NB4 (cell line): ENCODE measurements around the gene CCDC85A.

Experiments used
- DNase-seq: peaks from one replicate; pipeline ENCODE4 v3.0.0; 2010; ENCODE audit warnings: low read depth
- H3K4me3 ChIP-seq: one replicate; pipeline ENCODE4 v1.5.1; 2011; ENCODE audit warnings: mild to moderate bottlenecking, low read depth, low read length, moderate library complexity
- CTCF ChIP-seq: IDR thresholded peaks from one replicate; pipeline ENCODE4 v1.5.1; 2012; ENCODE audit warnings: low read depth, low read length
- MYC ChIP-seq: IDR thresholded peaks from 2 replicates; pipeline ENCODE4 v1.6.1; 2011; ENCODE audit warnings: low read depth, low read length
- POLR2A ChIP-seq: IDR thresholded peaks from 2 replicates; pipeline ENCODE4 v1.6.1; 2011; ENCODE audit warnings: mild to moderate bottlenecking; ENCODE audit not compliant: insufficient read length; ENCODE audit errors: extremely low read depth
- TF ChIP-seq, protein P1 (sequence below): IDR thresholded peaks from 2 replicates; pipeline ENCODE4 v1.6.1; 2011; ENCODE audit warnings: low read depth, low read length

The CCDC85A gene

DNA sequence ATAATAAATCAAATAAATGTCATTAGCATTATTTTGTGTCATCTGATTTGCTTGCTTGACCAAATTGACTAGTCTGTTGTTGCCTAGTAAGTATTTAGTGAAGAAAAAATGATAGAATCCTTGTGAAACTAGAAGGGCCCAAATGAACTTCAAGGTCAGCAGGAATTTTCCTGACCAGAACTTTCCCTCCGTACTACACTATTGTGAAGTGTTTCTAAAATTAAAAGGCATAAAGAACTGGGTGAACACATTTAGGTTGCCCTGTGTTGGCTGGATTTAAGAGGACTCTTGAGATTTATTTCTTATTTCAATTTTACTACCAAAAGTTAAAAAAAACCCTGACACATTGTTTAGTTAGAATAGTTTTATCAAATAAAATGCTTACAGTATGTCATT lies 142.6 kb downstream of the CCDC85A start:
- TF ChIP-seq MYC (no peak), POLR2A (no peak), CTCF (no peak)
- TF ChIP-seq, protein P1, sequence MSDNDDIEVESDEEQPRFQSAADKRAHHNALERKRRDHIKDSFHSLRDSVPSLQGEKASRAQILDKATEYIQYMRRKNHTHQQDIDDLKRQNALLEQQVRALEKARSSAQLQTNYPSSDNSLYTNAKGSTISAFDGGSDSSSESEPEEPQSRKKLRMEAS = no peak
- DNase-seq = no peak
- H3K4me3 ChIP-seq = no peak overlapping the region

DNA sequence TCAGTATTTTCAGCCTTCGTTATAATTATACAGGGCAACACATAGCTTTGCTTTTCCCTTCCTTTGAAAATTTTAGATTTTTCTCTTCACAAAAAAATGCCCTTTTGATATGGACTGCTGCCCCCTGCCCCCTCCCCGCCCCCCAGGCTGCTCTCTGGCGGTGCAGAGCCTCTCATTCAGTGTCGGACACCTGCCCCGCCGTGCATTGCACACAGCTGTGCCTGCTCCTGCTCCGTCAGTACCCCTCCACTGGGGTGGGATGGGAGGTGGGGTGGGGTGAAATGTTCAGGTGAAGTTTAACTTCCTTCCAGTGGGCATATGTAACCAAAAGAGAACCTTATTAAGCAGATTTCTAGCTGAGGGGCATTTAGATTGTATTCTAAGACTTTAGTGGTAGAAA lies 148.0 kb downstream of the CCDC85A start:
- no peak for DNase-seq

DNA sequence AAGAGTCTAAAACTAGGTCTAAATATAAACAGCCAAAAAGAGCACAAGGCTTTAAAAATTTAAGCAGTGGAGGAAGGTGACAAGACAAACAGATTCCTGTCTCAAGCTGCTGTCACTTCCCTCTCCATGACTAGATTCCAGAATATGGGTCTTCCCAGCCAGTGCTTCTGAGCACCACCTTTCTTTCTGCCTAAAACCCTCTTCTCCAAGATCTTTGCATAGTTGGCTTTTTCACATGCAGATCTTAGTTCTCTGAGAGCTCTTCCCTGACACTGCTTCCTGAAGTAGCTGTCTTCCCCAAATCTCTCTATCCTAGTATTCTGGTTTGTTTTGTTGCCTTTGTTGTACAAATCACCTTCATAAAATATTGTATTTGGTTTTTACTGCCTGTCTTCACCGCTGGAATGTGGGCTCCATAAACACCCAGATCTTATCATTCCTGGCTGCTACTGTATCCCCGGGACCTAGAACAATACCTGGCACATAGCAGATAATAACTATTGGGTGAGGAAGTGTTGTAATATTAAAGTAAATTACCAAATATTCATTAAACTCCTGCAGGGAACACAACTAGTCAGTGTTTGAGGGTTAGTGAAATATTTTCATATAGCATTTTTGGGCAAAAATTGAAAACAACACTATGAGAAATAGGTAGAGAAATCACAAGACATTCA lies 150.2 kb downstream of the CCDC85A start:
- TF ChIP-seq MYC = no peak
- TF ChIP-seq, protein P1 = no peak
- TF ChIP-seq POLR2A = no peak
- no peak for DNase-seq
- H3K4me3 ChIP-seq = no peak overlapping the region

More for the DNA sequence above, 148.0 kb downstream of the CCDC85A start:
- no peak overlapping the region for H3K4me3 ChIP-seq
- TF ChIP-seq POLR2A (no peak), MYC (no peak), CTCF (no peak)
- TF ChIP-seq, protein P1 = no peak

- TF ChIP-seq MYC (no peak), POLR2A (no peak), CTCF (no peak)
- TF ChIP-seq, protein P1 = no peak
- no peak for DNase-seq
- H3K4me3 ChIP-seq = no peak overlapping the region
These were observed 150.8 kb downstream of the CCDC85A start for GRCh38 chr2:56334622-56335021.

GRCh38 chr2:56335101-56335500 lies 151.3 kb downstream of the CCDC85A start:
- TF ChIP-seq, protein P1 = no peak
- TF ChIP-seq MYC (no peak), POLR2A (no peak), CTCF (no peak)
- DNase-seq = no peak
- H3K4me3 ChIP-seq = no peak overlapping the region

DNA sequence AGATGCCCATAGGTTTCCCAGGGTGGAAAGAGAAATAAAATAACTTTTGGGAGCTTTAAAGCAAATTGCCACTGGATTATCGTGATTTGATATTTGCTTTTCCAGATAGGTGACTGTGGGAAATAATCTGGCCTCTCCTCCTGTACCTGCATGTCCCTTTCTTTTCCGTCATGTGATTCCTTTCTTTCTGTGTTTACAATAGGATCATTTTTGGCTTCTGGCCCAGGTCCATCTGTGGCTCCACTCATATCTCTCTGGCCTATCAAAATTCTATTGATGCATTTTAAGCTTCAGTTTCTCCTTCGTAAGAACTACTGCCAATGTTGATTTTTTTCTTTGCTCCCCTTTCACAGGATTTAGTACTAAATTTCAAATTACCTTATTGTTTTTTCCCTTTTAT lies 153.6 kb downstream of the CCDC85A start:
- no peak for DNase-seq
- no peak overlapping the region for H3K4me3 ChIP-seq
- TF ChIP-seq MYC (no peak), CTCF (no peak), POLR2A (no peak)
- TF ChIP-seq, protein P1 = no peak
